Transverse colon (tissue), 4 donors: ENCODE measurements around the gene ADD3. TPM values are rescaled to one million over a fixed set of nuclear protein-coding genes. Genes with fewer than 3 reads are reported as not detected.

Experiments
- DNase-seq: peaks from one replicate; pipeline ENCODE4 v3.0.0-alpha.2; 2019
- H3K27ac ChIP-seq, 4 donors: fragments of 200-600 bp; sonication (generic); 2 replicates each; pipeline ENCODE4 v1.5.1; 2016 to 2018; ENCODE audit warnings: inconsistent platforms in 4 of 4
- H3K27me3 ChIP-seq: fragments of 200-600 bp; sonication (generic); 2 replicates; pipeline ENCODE4 v1.5.1; 2017; ENCODE audit warnings: inconsistent platforms
- H3K36me3 ChIP-seq, 4 donors: fragments of 200-600 bp; sonication (generic); 2 replicates each; pipeline ENCODE4 v1.5.1; 2017 to 2019; ENCODE audit warnings: inconsistent platforms in 4 of 4
- H3K4me1 ChIP-seq, 4 donors: fragments of 200-600 bp; sonication (generic); 2 replicates each; pipeline ENCODE4 v1.5.1; 2017 to 2020; ENCODE audit warnings: inconsistent platforms in 4 of 4
- H3K4me3 ChIP-seq, 4 donors: fragments of 200-600 bp; sonication (generic); 1 replicate in 1 of 4; 2 replicates in 3 of 4; pipeline versions ENCODE4 v1.5.1 to v1.6.1; 2017 to 2019; ENCODE audit warnings: inconsistent platforms in 4 of 4
- H3K9me3 ChIP-seq, 2 donors: fragments of 200-600 bp; sonication (generic); 2 replicates each; pipeline ENCODE4 v1.5.1; 2017 to 2019; ENCODE audit warnings: inconsistent platforms in 2 of 2
- CTCF ChIP-seq, 5 experiments: fragments of 200-600 bp in 3 of 5; fragments of 450-650 bp in 2 of 5; sonication (generic) in 3 of 5; IDR thresholded peaks; 1 replicate in 2 of 5; 2 replicates in 3 of 5; pipeline ENCODE4 v1.5.1; 2016 to 2017; ENCODE audit warnings: antibody characterized with exemption in 5 of 5, inconsistent platforms in 3 of 5, mild to moderate bottlenecking in 2 of 5, moderate library complexity in 1 of 5
- EP300 ChIP-seq: sonication (generic); formaldehyde crosslinking; IDR thresholded peaks from one replicate; pipeline ENCODE4 v1.6.1; 2017; ENCODE audit warnings: antibody characterized with exemption, low read depth
- POLR2A ChIP-seq: fragments of 450-650 bp; IDR thresholded peaks from one replicate; pipeline ENCODE4 v1.6.1; 2016; ENCODE audit warnings: antibody characterized with exemption, mild to moderate bottlenecking, moderate library complexity
- POLR2AphosphoS5 ChIP-seq, 3 donors: sonication (generic); formaldehyde crosslinking; IDR thresholded peaks; one replicate each; pipeline ENCODE4 v1.6.1; 2016; ENCODE audit warnings: antibody characterized with exemption in 3 of 3
- WGBS, 2 donors: methylation state at CpG; one replicate each; pipeline ENCODE4 v1.1.5; 2018; ENCODE audit warnings: low coverage in 1 of 2; 5-methylcytosine and 5-hydroxymethylcytosine counted together
- in situ Hi-C, 4 donors: fragments of 200-750 bp; cut with MboI; loops; one replicate each; pipeline versions ENCODE4 v1.15.0 to v1.15.1; 2017; ENCODE audit warnings: low sequenced_read_pairs in 3 of 4, low pct_ligation_motif_present in 1 of 4, low pct_unique_long_range_greater_than_20kb in 1 of 4
- intact Hi-C: fragments of 100-400 bp; cut with DNase I; formaldehyde crosslinking; loops from one replicate; pipeline ENCODE4 v1.15.1; 2023; ENCODE audit warnings: low total_unique reads
- small RNA-seq, 4 donors: library from RNA; depleted of rRNA; stranded (forward); fragments of <200 nt; gene quantifications; one replicate each; pipeline ENCODE3, GENCODE V24; 2016
- total RNA-seq, 4 donors: library from RNA; depleted of rRNA; stranded (reverse); fragments of >200 nt; gene quantifications; one replicate each; pipeline ENCODE4 v1.1.0, GENCODE V29; 2016

Gene ADD3
- total RNA-seq, 4 donors from 2014 or later = 175 to 342 (median 258) TPM

- intact Hi-C loops (no loop called here), in situ Hi-C loops (no loop called here)
- Histone ChIP-seq H3K4me3 (no peak overlapping the region), H3K9me3 (no peaks in the 10 kb centered on the region), H3K27me3 (peaks cover 9% of the 10 kb centered on the region), H3K4me1 (no peaks in the 10 kb centered on the region), H3K27ac (no peak overlapping the region), H3K36me3 (no peaks in the 10 kb centered on the region)
- DNase-seq = no peak
- TF ChIP-seq POLR2AphosphoS5 (IDR thresholded peaks at IDR 0.05) (no peak), POLR2A (no peak), CTCF (IDR thresholded peaks at IDR 0.05) (no peak), EP300 (no peak)
- 84 to 92% methylated on average over 4 to 7 of the region's 7 CpGs for WGBS, 2 donors
Observed at GRCh38 chr10:110179220-110179619, 171.4 kb downstream of the ADD3 start.

GRCh38 chr10:110181451-110181850 is 173.7 kb downstream of the ADD3 start:
- H3K4me3 ChIP-seq = no peak overlapping the region
- DNase-seq = no peak
- in situ Hi-C loops = no loop called here
- intact Hi-C loops = no loop called here
- no peak for TF ChIP-seq CTCF (IDR thresholded peaks at IDR 0.05)
- TF ChIP-seq POLR2A = no peak
- TF ChIP-seq POLR2AphosphoS5 (IDR thresholded peaks at IDR 0.05) = no peak
- TF ChIP-seq EP300 = no peak
- no peaks in the 10 kb centered on the region for H3K27me3 ChIP-seq
- 80 to 91% methylated on average over 1 to 10 of the region's 10 CpGs for WGBS, 2 donors
- no peaks in the 10 kb centered on the region for H3K36me3 ChIP-seq
- H3K4me1 ChIP-seq = peaks cover 0 to 17% (median 6%) of the 10 kb centered on the region in 4 donors
- H3K9me3 ChIP-seq = no peaks in the 10 kb centered on the region
- H3K27ac ChIP-seq = no peak overlapping the region

GRCh38 chr10:110181911-110182310 is 174.1 kb downstream of the ADD3 start:
- intact Hi-C loops = no loop called here
- 91% methylated on average over 5 of the region's 5 CpGs; no CpG with 5 or more reads in 1 of the 2 donors for WGBS, 2 donors
- no peak for DNase-seq

GRCh38 chr10:110184398-110184797 is 176.6 kb downstream of the ADD3 start:
- Histone ChIP-seq H3K27ac (no peak overlapping the region), H3K4me3 (no peak overlapping the region), H3K4me1 (peaks cover 0 to 38% (median 9%) of the 10 kb centered on the region in 4 donors), H3K36me3 (no peaks in the 10 kb centered on the region), H3K27me3 (no peaks in the 10 kb centered on the region), H3K9me3 (no peaks in the 10 kb centered on the region)
- WGBS, 2 donors = 60 to 68% methylated on average over 6 of the region's 6 CpGs
- intact Hi-C loops = no loop called here
- no peak for DNase-seq
- in situ Hi-C loops = no loop called here
- TF ChIP-seq CTCF (IDR thresholded peaks at IDR 0.05) (no peak), EP300 (no peak), POLR2A (no peak), POLR2AphosphoS5 (IDR thresholded peaks at IDR 0.05) (no peak)

More at GRCh38 chr10:110181911-110182310, 174.1 kb downstream of the ADD3 start:
- no peaks in the 10 kb centered on the region for H3K36me3 ChIP-seq
- no peak overlapping the region for H3K4me3 ChIP-seq
- in situ Hi-C loops = no loop called here
- no peak for TF ChIP-seq POLR2A
- no peak for TF ChIP-seq EP300
- TF ChIP-seq CTCF (IDR thresholded peaks at IDR 0.05) = no peak
- TF ChIP-seq POLR2AphosphoS5 (IDR thresholded peaks at IDR 0.05) = no peak
- H3K9me3 ChIP-seq = no peaks in the 10 kb centered on the region
- no peaks in the 10 kb centered on the region for H3K27me3 ChIP-seq
- no peak overlapping the region for H3K27ac ChIP-seq
- H3K4me1 ChIP-seq = peaks cover 0 to 22% (median 6%) of the 10 kb centered on the region in 4 donors

Small RNA genes within 50 kb of the gene (small RNA-seq; reads per million reads assigned to genes)
- 0 reads per million in 4 donors for gene SNRPGP12

Other genes with a start within 250 kb of the ADD3 start
- gene XPNPEP1, start 84.5 kb upstream of the ADD3 start, total RNA-seq = 100 to 1,000 TPM; 108 to 298 (median 127) TPM
- 10 to 100 TPM; 44.8 to 96.5 (median 65.3) TPM for gene MXI1, start 199.6 kb downstream of the ADD3 start, total RNA-seq